Measurements from ENCODE around the gene TRIM56. TPM values are rescaled to one million over a fixed set of nuclear protein-coding genes. Genes with fewer than 3 reads are reported as not detected.

Gene TRIM56
- total and polyA plus RNA-seq, 2 of the 13 experiments (the other 11 are each of a cell fraction or from before 2014, with no cell fraction given), result 3.2 to 7.1 TPM

GRCh38 chr7:101058355-101058754 is 26.9 kb upstream of the TRIM56 start (continued):
- TF ChIP-seq RNF219 (CRISPR knock-in tag; IDR thresholded peaks at IDR 0.05) (no peak), NR2F1 (CRISPR knock-in tag; IDR thresholded peaks at IDR 0.05) (peak; percentile 70 to 86; a peak in 3 of 4 replicates), AHR (CRISPR knock-in tag; IDR thresholded peaks at IDR 0.05) (peak; percentile 88; the same call in 1 of the 2 replicates), HDAC6 (IDR thresholded peaks at IDR 0.05; ENCODE audit: low read depth, low read length) (no peak), ZNF512 (CRISPR knock-in tag; IDR thresholded peaks at IDR 0.05) (no peak), ZNF577 (CRISPR knock-in tag; IDR thresholded peaks at IDR 0.05; ENCODE audit: borderline replicate concordance, low read depth) (no peak), ZNF546 (CRISPR knock-in tag; conservative IDR thresholded peaks at IDR 0.05) (no peak), ZSCAN22 (CRISPR knock-in tag; IDR thresholded peaks at IDR 0.05) (no peak), ZNF709 (CRISPR knock-in tag; IDR thresholded peaks at IDR 0.05) (peak; percentile 82; the same call in 1 of the 2 replicates), ATF1 (CRISPR knock-in tag; IDR thresholded peaks at IDR 0.05) (no peak), ZNF737 (CRISPR knock-in tag; IDR thresholded peaks at IDR 0.05; ENCODE audit: borderline replicate concordance) (peak; percentile 80; the same call in 1 of the 2 replicates), ZFP1 (CRISPR knock-in tag; IDR thresholded peaks at IDR 0.05) (no peak), CCDC6 (CRISPR knock-in tag; IDR thresholded peaks at IDR 0.05) (no peak), TFAP4 (IDR thresholded peaks at IDR 0.05; ENCODE audit: borderline replicate concordance, low read depth) (no peak), ZFP82 (CRISPR knock-in tag; IDR thresholded peaks at IDR 0.05; ENCODE audit: borderline replicate concordance) (no peak), ZNF317 (CRISPR knock-in tag; IDR thresholded peaks at IDR 0.05) (no peak), ZNF879 (CRISPR knock-in tag; IDR thresholded peaks at IDR 0.05) (no peak), PRDM15 (CRISPR knock-in tag; IDR thresholded peaks at IDR 0.05) (no peak), CC2D1A (CRISPR knock-in tag; IDR thresholded peaks at IDR 0.05) (no peak)
- TF ChIP-seq, protein P1, sequence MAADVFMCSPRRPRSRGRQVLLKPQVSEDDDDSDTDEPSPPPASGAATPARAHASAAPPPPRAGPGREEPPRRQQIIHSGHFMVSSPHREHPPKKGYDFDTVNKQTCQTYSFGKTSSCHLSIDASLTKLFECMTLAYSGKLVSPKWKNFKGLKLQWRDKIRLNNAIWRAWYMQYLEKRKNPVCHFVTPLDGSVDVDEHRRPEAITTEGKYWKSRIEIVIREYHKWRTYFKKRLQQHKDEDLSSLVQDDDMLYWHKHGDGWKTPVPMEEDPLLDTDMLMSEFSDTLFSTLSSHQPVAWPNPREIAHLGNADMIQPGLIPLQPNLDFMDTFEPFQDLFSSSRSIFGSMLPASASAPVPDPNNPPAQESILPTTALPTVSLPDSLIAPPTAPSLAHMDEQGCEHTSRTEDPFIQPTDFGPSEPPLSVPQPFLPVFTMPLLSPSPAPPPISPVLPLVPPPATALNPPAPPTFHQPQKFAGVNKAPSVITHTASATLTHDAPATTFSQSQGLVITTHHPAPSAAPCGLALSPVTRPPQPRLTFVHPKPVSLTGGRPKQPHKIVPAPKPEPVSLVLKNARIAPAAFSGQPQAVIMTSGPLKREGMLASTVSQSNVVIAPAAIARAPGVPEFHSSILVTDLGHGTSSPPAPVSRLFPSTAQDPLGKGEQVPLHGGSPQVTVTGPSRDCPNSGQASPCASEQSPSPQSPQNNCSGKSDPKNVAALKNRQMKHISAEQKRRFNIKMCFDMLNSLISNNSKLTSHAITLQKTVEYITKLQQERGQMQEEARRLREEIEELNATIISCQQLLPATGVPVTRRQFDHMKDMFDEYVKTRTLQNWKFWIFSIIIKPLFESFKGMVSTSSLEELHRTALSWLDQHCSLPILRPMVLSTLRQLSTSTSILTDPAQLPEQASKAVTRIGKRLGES (CRISPR knock-in tag; IDR thresholded peaks at IDR 0.05; ENCODE audit: borderline replicate concordance), result peak; percentile 87; the same call in 1 of the 2 replicates
